Activated B cell treated with CpG ODN at 0.5 μM for 24 hours (primary cell): ENCODE results near the gene IGF2BP2. TPM values are rescaled to one million over a fixed set of nuclear protein-coding genes. Genes with fewer than 3 reads are reported as not detected.

ENCODE experiments used
- ATAC-seq: fragments of 200-7000 bp; cut with Tn5 transposase; one replicate; pipeline ENCODE4 v1.10.0; 2021; ENCODE audit warnings: low read depth, mild to moderate bottlenecking, moderate library complexity
- CTCF ChIA-PET: fragments of 350-600 bp; sonication (Branson Sonifier 250); formaldehyde crosslinking; loops from one replicate; lab custom pipeline; 2021; ENCODE audit warnings: antibody characterized with exemption; lab: Charles Lee
- POLR2A ChIA-PET: fragments of 350-600 bp; sonication (Branson Sonifier 250); formaldehyde crosslinking; loops from one replicate; lab custom pipeline; 2021; ENCODE audit warnings: antibody characterized with exemption; lab: Charles Lee
- DNase-seq: peaks from one replicate; pipeline ENCODE4 v3.0.0; 2022
- H3K27ac Mint-ChIP-seq: one replicate; pipeline ENCODE4 v1.8.0; 2020; ENCODE audit warnings: mixed read lengths
- H3K27me3 Mint-ChIP-seq: one replicate; pipeline ENCODE4 v1.8.0; 2021; ENCODE audit warnings: mixed read lengths
- H3K36me3 Mint-ChIP-seq: one replicate; pipeline ENCODE4 v1.8.0; 2021; ENCODE audit warnings: low read depth, mixed read lengths
- H3K4me1 Mint-ChIP-seq: one replicate; pipeline ENCODE4 v1.8.0; 2021; ENCODE audit warnings: mixed read lengths
- H3K4me3 Mint-ChIP-seq: one replicate; pipeline ENCODE4 v1.8.0; 2020; ENCODE audit warnings: mild to moderate bottlenecking, mixed read lengths
- H3K9me3 Mint-ChIP-seq: one replicate; pipeline ENCODE4 v1.8.0; 2020; ENCODE audit warnings: mixed read lengths
- CTCF ChIP-seq: fragments of 200-600 bp; IDR thresholded peaks from one replicate; pipeline ENCODE4 v1.8.0; 2022; ENCODE audit warnings: antibody characterized with exemption, mild to moderate bottlenecking
- intact Hi-C: fragments of 100-400 bp; cut with micrococcal nuclease; formaldehyde crosslinking; loops from one replicate; pipeline ENCODE4 v1.15.1; 2024
- total RNA-seq: library from RNA; stranded (reverse); gene quantifications from 2 replicates; pipeline ENCODE4 v1.2.3, GENCODE V29; 2022

IGF2BP2 gene
- total RNA-seq, 1 donor from 2014 or later, result 0.69 TPM

DNA sequence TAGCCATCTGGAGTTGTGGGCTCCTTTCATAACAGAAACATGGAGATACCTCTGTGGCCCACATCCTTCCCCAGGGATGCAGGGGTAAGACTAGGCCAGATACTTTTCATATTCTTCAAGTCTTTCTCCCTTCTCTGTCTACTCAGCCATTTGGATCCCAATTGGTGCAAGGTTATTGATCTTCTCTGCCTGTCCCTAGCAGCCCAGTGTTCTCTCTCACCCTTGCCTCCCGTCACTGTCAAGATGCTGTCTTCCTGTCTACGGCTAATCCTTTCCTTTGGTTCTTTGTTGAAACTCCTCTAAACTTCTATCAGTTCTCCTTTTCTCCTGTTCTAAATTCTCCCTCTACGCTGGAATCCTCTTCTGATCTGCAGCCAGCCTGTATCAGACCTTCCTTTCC is 187.5 kb downstream of the IGF2BP2 start:
- H3K27ac Mint-ChIP-seq, result no peak overlapping the region
- no peak for DNase-seq
- no peak for TF ChIP-seq CTCF
- ChIA-PET POLR2A (no interaction called here), CTCF (no interaction called here)
- H3K4me3 Mint-ChIP-seq, result no peak overlapping the region
- ATAC-seq, result no peak
- H3K9me3 Mint-ChIP-seq, result no peaks in the 10 kb centered on the region
- no peaks in the 10 kb centered on the region for H3K4me1 Mint-ChIP-seq
- intact Hi-C loops, result no loop called here
- no peaks in the 10 kb centered on the region for H3K27me3 Mint-ChIP-seq
- H3K36me3 Mint-ChIP-seq, result peaks cover 2% of the 10 kb centered on the region

DNA sequence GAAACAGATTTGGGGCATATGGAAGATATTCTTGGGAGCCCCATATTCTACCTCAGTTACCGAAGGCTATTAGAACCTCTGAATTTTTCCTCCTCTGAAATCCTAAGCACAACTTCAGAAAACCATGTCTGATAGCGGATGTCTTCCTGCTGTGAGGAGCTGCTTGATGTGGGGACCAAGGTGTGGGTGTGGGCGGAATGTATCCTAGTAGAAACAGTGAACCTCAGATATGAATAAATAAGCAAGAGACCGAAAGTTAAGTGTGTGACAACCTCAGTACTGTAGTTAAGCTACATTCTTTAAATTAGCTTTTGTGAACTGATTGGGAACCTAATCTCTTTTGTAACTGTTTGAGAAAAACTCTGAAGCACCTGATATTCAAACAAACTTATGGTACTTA is 191.8 kb downstream of the IGF2BP2 start:
- intact Hi-C loops, result no loop called here
- DNase-seq (no peak), ATAC-seq (no peak)
- no peaks in the 10 kb centered on the region for H3K27me3 Mint-ChIP-seq
- POLR2A ChIA-PET, result no interaction called here
- H3K36me3 Mint-ChIP-seq, result peaks cover 34% of the 10 kb centered on the region
- H3K4me3 Mint-ChIP-seq, result no peak overlapping the region
- no peak for TF ChIP-seq CTCF
- H3K4me1 Mint-ChIP-seq, result no peaks in the 10 kb centered on the region
- CTCF ChIA-PET, result no interaction called here
- no peaks in the 10 kb centered on the region for H3K9me3 Mint-ChIP-seq
- no peak overlapping the region for H3K27ac Mint-ChIP-seq

DNA sequence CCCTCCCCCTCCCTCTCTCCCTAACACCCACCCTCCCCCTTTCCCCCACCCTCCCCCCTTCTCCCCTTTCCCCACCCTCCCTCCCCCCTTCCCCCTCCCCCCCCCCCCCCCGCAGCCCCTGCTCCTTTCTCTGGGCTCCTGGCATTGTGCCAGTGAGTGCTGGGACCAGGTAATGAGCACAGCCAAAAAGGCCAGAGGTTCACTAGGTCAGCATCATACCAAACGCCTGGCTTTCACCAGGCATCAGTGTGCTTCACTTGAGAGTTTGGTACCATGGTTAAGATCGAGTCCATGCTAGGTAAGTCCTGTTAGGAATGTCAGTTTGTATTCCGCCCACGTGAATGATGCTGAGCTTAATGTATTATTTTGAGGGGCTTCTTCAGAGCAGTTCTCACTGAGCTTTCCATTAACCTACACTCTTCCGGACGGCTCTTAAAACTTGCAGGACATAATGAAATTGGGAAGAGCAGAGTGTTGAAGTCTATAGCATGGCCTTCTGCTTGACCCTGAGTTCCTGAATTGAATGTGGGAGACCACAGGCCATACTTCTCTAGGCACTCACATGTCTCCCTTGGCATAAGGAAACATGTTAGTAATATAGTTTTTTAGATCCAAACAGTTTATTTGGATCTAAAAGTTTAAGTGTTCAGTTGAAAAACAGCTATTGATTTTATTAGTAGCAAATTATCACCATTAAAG is 193.2 kb downstream of the IGF2BP2 start:
- ATAC-seq, result no peak
- no peaks in the 10 kb centered on the region for H3K27me3 Mint-ChIP-seq
- POLR2A ChIA-PET, result no interaction called here
- DNase-seq, result no peak
- no peak for TF ChIP-seq CTCF
- H3K9me3 Mint-ChIP-seq, result no peaks in the 10 kb centered on the region
- no peak overlapping the region for H3K27ac Mint-ChIP-seq
- intact Hi-C loops, result no loop called here
- CTCF ChIA-PET, result no interaction called here
- no peak overlapping the region for H3K4me3 Mint-ChIP-seq
- peaks cover 43% of the 10 kb centered on the region for H3K36me3 Mint-ChIP-seq
- no peaks in the 10 kb centered on the region for H3K4me1 Mint-ChIP-seq

DNA sequence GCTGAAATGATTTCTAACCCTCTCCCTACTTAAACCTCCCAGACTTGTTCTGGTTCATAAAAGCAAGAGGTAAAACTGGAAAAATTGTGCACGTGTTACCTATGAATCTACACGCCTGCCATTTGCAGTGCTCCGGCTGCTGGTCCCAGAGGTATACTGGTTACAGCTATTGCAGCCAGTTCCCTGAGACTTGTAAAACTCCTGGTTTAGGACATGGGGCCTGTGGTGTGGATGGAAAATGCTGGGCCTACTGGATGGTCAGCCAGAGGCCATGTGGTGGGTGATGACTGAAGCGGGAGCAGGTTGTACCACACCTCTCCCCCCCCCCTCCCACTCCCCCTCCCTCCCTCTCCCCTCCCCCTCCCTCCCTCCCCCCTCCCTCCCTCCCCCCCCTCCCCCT is 193.7 kb downstream of the IGF2BP2 start:
- intact Hi-C loops, result no loop called here

GRCh38 chr3:185630182-185630622 is 194.6 kb downstream of the IGF2BP2 start:
- DNase-seq (no peak), ATAC-seq (no peak)
- ChIA-PET CTCF (interaction anchor here (0.9 kb wide), 1 partner anchor 30 kb away, joined by 3 read pairs; no protein-coding TSS in a partner anchor), POLR2A (no interaction called here)
- Mint-ChIP-seq H3K27me3 (no peaks in the 10 kb centered on the region), H3K9me3 (no peaks in the 10 kb centered on the region), H3K4me3 (no peak overlapping the region), H3K27ac (no peak overlapping the region), H3K4me1 (no peaks in the 10 kb centered on the region), H3K36me3 (peaks cover 55% of the 10 kb centered on the region)
- TF ChIP-seq CTCF, result no peak
- intact Hi-C loops, result no loop called here

More for the DNA sequence above, 193.7 kb downstream of the IGF2BP2 start:
- DNase-seq (no peak), ATAC-seq (no peak)
- Mint-ChIP-seq H3K27ac (no peak overlapping the region), H3K27me3 (no peaks in the 10 kb centered on the region), H3K36me3 (peaks cover 46% of the 10 kb centered on the region), H3K4me1 (no peaks in the 10 kb centered on the region), H3K4me3 (no peak overlapping the region), H3K9me3 (no peaks in the 10 kb centered on the region)
- no peak for TF ChIP-seq CTCF
- CTCF ChIA-PET, result no interaction called here
- POLR2A ChIA-PET, result no interaction called here
